ENCODE results near the gene RSPO4.

Gene RSPO4

DNA sequence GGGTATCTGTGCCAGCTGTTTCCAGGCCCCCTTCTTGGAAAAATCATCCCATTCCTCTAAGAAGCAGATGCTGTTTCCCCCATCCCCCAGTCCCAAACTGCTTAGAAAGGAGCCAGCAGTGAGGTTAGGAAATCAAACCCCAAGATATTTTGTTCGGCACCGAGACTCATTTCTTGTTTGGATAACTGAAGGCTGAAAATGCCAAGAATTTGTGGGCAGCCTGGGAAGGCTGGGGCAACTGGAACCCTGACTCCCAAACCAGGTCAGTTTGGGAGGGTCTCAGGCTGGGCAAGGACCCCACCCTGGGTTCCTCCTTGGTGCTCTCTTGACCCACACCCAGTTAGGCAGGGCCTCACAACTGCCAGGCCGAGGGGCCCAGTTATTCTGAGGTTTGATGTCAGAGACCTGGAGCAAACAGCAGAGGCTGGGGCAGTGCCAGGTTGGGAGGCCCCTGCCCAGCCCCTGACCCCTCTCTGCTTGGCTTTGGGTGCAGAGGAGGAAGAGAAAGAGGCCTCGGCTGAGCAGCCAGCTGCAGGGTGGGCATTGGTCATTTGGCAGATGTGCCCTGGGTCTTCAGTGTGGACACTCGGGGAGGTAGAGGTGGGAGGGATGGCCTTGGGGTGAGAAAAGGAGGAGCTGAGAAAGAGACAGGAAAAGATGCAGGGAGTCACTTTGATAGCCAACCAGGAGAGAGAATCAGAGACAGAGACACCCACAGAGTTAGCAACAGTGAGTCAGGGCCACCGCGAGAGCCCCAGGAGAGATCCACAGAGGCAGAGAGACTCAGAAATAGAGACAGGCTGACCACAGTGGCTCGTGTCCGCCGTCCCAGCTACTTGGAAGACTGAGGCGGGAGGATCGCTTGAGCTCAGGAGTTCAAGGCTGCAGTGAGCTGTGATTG, 91.0 kb downstream of the RSPO4 start:
- DNase-seq, result no peak

DNA sequence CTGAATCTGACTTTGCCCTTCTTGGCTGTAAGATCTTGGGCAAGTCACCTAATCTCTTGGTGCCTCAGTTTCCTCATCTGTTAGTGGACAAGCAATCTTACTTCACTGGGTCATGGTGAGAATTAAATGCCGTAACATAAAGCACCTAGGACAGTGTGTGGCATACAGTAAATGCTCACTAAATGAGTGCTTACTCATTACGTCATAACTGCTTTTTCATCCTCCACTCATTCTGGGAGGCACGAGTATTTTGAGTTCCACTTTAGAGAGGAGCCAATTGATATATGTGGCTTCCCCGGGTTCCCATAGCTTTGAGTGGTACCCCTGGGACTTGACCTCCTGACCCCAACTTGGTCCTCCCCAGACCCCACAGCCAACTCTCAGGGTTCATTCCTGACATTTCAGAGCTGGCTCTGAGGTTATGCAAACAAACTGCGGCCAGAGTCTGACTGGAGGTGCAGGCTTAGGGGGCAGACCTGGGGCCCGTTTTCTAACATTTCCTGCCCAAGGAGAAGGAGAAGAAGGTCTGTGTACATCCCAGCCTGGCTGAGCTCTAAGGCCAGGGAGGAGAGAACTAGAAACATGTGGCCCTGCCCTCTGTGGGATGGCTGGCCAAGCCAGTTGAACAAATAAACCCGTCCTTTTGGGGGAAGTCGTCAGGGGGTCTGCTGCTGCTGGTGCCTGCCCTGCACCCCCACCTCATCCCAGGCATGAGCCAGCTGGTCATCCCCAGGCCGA, 91.8 kb downstream of the RSPO4 start:
- no peak for DNase-seq

DNA sequence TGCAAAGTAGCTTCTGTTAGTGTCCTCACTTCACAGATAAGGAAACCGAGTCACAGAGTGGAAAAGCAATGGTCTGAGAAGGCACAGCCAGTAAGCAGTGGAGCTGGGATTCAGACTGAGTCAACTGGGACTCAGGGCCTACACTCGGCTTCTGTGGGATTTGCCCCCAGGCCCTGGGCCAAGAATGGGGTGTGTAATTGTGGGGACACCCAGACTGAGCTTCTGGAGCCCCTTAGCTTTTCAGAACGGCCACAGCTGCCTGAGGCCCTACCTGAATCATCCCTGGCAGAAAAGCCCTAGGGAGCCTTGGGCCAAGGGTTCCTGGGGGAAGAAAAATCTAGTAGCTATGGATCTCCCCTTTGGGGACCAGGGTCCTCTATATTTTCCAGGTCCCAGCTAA, 92.5 kb downstream of the RSPO4 start:
- no peak for DNase-seq

All from nucleus accumbens (tissue), 56 donors.